OCI-LY1 (cell line): ENCODE results near the gene VWDE.

Experiments
- CTCF ChIP-seq: fragments of 200-600 bp; sonication (generic), shearing (Covaris generic); IDR thresholded peaks from 2 replicates; pipeline ENCODE4 v1.5.1; 2017; ENCODE audit warnings: mild to moderate bottlenecking, antibody characterized with exemption, low read length, moderate library complexity, mixed read lengths
- EZH2 ChIP-seq: fragments of 200-600 bp; sonication (generic), shearing (Covaris generic); IDR thresholded peaks from 2 replicates; pipeline ENCODE4 v1.8.0; 2017; ENCODE audit warnings: borderline replicate concordance, mixed run types, mild to moderate bottlenecking, antibody characterized with exemption, low read length, moderate library complexity, mixed read lengths

- TF ChIP-seq CTCF, result no peak
- TF ChIP-seq EZH2, result no peak
Measured at GRCh38 chr7:12373580-12374263, 29.9 kb downstream of the VWDE start.
